WTC11 (cell line): ENCODE data around the gene MGAT3. TPM values are rescaled to one million over a fixed set of nuclear protein-coding genes. Genes with fewer than 3 reads are reported as not detected.
A peak's percentile ranks its signal among the peaks of the same experiment; 100 is the strongest.

Experiments used
- ATAC-seq: fragments of 200-7000 bp; cut with Tn5 transposase; 2 replicates; pipeline ENCODE4 v1.10.0; 2021; ENCODE audit warnings: mild to moderate bottlenecking, moderate library complexity
- CTCF ChIA-PET: fragments of 300-600 bp; sonication (Branson Sonifier 250); formaldehyde crosslinking; loops from one replicate; lab custom pipeline; 2021; ENCODE audit warnings: antibody characterized with exemption; lab: Charles Lee
- POLR2A ChIA-PET: fragments of 350-600 bp; sonication (Branson Sonifier 250); formaldehyde crosslinking; loops from one replicate; lab custom pipeline; 2021; ENCODE audit warnings: antibody characterized with exemption; lab: Charles Lee
- DNase-seq: peaks from one replicate; pipeline ENCODE4 v3.0.0; 2021; ENCODE audit warnings: low spot score
- H3K27ac Mint-ChIP-seq: 2 replicates; pipeline ENCODE4 v1.8.0; 2021; ENCODE audit warnings: mixed read lengths
- H3K27me3 Mint-ChIP-seq: 2 replicates; pipeline ENCODE4 v1.8.0; 2021; ENCODE audit warnings: low read depth, mild to moderate bottlenecking, moderate library complexity, mixed read lengths
- H3K36me3 Mint-ChIP-seq: 2 replicates; pipeline ENCODE4 v1.8.0; 2021; ENCODE audit warnings: mixed read lengths
- H3K4me1 Mint-ChIP-seq: 2 replicates; pipeline ENCODE4 v1.8.0; 2022; ENCODE audit warnings: mixed read lengths
- H3K4me3 Mint-ChIP-seq: 2 replicates; pipeline ENCODE4 v1.8.0; 2021; ENCODE audit warnings: mild to moderate bottlenecking, moderate library complexity, mixed read lengths
- H3K9me3 Mint-ChIP-seq: 2 replicates; pipeline ENCODE4 v1.8.0; 2021; ENCODE audit warnings: mixed read lengths
- ATF1 ChIP-seq: sonication (generic); formaldehyde crosslinking; IDR thresholded peaks from 2 replicates; pipeline ENCODE4 v1.8.1; 2023; ENCODE audit warnings: mild to moderate bottlenecking, moderate library complexity, missing genetic modification reagents
- CREM ChIP-seq: sonication (generic); formaldehyde crosslinking; IDR thresholded peaks from 2 replicates; pipeline ENCODE4 v1.8.1; 2022; ENCODE audit warnings: mild to moderate bottlenecking, missing genetic modification reagents, moderate library complexity
- CTCF ChIP-seq: fragments of 200-600 bp; IDR thresholded peaks from 2 replicates; pipeline ENCODE4 v1.8.0; 2022; ENCODE audit warnings: antibody characterized with exemption
- EMX1 ChIP-seq: fragments of 250-450 bp; sonication (Bioruptor Pico); IDR thresholded peaks from 2 replicates; pipeline ENCODE4 v1.8.0; 2021; ENCODE audit warnings: mild to moderate bottlenecking
- ERG ChIP-seq: fragments of 250-450 bp; sonication (Bioruptor Pico); IDR thresholded peaks from 2 replicates; pipeline ENCODE4 v1.8.0; 2021; ENCODE audit warnings: mild to moderate bottlenecking
- ETV6 ChIP-seq: sonication (generic); formaldehyde crosslinking; IDR thresholded peaks from 2 replicates; pipeline ENCODE4 v1.8.1; 2022; ENCODE audit warnings: mild to moderate bottlenecking, missing genetic modification reagents
- FOXP4 ChIP-seq: sonication (generic); formaldehyde crosslinking; IDR thresholded peaks from 2 replicates; pipeline ENCODE4 v1.8.0; 2022; ENCODE audit warnings: mild to moderate bottlenecking, missing genetic modification reagents
- HMGA2 ChIP-seq: fragments of 250-450 bp; sonication (Bioruptor Pico); IDR thresholded peaks from 2 replicates; pipeline ENCODE4 v1.4.0; 2021; ENCODE audit warnings: mild to moderate bottlenecking, moderate library complexity
- NR1H2 ChIP-seq: sonication (generic); formaldehyde crosslinking; IDR thresholded peaks from 2 replicates; pipeline ENCODE4 v1.9.0; 2021; ENCODE audit warnings: mild to moderate bottlenecking, moderate library complexity, missing genetic modification reagents
- PRRX2 ChIP-seq: fragments of 250-450 bp; sonication (Bioruptor Pico); IDR thresholded peaks from 2 replicates; pipeline ENCODE4 v1.8.0; 2021; ENCODE audit warnings: mild to moderate bottlenecking
- RORB ChIP-seq: fragments of 250-450 bp; sonication (Bioruptor Pico); IDR thresholded peaks from 2 replicates; pipeline ENCODE4 v1.9.0; 2021; ENCODE audit warnings: mild to moderate bottlenecking
- ZNF416 ChIP-seq: fragments of 250-450 bp; sonication (Bioruptor Pico); IDR thresholded peaks from 2 replicates; pipeline ENCODE4 v1.9.0; 2021; ENCODE audit warnings: mild to moderate bottlenecking, inconsistent platforms
- total RNA-seq: library from RNA; stranded (reverse); gene quantifications from 3 replicates; pipeline ENCODE4 v1.2.3, GENCODE V29; 2021
- TF ChIP-seq, protein P1 (sequence below): sonication (generic); formaldehyde crosslinking; IDR thresholded peaks from 2 replicates; pipeline ENCODE4 v1.8.1; 2022; ENCODE audit warnings: mild to moderate bottlenecking, missing genetic modification reagents, moderate library complexity, borderline replicate concordance
- TF ChIP-seq, protein P2 (sequence below): sonication (generic); formaldehyde crosslinking; IDR thresholded peaks from 2 replicates; pipeline ENCODE4 v1.8.1; 2023; ENCODE audit warnings: mild to moderate bottlenecking, missing genetic modification reagents, moderate library complexity

Gene MGAT3
- total RNA-seq, 1 experiment from 2014 or later: 11.4 TPM

DNA sequence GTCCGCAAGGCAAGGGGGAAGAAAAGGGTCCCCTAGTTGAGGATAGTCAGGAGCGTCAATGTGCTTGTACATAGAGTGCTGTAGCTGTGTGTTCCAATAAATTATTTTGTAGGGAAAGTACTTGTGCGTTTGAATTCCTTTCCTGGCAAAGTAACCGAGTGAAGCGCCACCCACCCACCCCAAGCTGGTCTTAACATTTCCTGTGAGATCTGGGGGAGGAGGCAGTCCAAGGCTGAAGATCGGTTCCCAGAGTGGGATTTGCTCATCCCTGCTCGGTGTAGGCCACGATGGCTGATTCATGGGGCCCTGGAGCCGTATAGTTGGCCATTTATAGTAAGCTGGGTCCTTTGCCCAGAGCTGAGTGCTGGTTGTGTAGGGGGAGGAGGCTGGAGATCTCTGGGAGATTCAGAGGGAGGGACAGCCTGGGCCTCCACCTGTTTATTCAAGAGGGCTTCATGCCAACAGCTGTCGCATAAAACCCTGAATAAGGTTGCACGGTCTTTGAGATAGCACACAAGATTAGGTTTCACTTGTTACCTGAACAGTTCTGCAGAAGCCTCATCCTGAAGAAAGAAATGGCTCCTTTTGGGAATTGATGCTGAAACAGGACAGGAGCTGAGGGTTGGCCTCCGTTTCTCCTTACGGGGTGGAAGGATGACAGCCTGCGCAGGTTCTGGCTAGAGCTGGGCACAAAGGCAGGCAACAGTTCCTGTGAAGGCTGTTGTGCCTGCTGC, 65.9 kb downstream of the MGAT3 start (continued):
- TF ChIP-seq CTCF (no peak), RORB (CRISPR knock-in tag) (peak; percentile 83; the same call in 1 of the 2 replicates), PRRX2 (CRISPR knock-in tag) (peak; percentile 97), EMX1 (CRISPR knock-in tag) (peak; percentile 97), ETV6 (0 out of 2 replicates have a peak, but pooled peaks have one; percentile 15), ATF1 (CRISPR knock-in tag) (no peak), NR1H2 (CRISPR knock-in tag) (no peak), ERG (CRISPR knock-in tag) (peak; percentile 93), CREM (CRISPR knock-in tag) (no peak), HMGA2 (CRISPR knock-in tag) (no peak)
- TF ChIP-seq, protein P1, sequence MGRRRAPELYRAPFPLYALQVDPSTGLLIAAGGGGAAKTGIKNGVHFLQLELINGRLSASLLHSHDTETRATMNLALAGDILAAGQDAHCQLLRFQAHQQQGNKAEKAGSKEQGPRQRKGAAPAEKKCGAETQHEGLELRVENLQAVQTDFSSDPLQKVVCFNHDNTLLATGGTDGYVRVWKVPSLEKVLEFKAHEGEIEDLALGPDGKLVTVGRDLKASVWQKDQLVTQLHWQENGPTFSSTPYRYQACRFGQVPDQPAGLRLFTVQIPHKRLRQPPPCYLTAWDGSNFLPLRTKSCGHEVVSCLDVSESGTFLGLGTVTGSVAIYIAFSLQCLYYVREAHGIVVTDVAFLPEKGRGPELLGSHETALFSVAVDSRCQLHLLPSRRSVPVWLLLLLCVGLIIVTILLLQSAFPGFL: no peak
- TF ChIP-seq, protein P2, sequence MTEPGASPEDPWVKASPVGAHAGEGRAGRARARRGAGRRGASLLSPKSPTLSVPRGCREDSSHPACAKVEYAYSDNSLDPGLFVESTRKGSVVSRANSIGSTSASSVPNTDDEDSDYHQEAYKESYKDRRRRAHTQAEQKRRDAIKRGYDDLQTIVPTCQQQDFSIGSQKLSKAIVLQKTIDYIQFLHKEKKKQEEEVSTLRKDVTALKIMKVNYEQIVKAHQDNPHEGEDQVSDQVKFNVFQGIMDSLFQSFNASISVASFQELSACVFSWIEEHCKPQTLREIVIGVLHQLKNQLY: 0 out of 2 replicates have a peak, but pooled peaks have one; percentile 36

DNA sequence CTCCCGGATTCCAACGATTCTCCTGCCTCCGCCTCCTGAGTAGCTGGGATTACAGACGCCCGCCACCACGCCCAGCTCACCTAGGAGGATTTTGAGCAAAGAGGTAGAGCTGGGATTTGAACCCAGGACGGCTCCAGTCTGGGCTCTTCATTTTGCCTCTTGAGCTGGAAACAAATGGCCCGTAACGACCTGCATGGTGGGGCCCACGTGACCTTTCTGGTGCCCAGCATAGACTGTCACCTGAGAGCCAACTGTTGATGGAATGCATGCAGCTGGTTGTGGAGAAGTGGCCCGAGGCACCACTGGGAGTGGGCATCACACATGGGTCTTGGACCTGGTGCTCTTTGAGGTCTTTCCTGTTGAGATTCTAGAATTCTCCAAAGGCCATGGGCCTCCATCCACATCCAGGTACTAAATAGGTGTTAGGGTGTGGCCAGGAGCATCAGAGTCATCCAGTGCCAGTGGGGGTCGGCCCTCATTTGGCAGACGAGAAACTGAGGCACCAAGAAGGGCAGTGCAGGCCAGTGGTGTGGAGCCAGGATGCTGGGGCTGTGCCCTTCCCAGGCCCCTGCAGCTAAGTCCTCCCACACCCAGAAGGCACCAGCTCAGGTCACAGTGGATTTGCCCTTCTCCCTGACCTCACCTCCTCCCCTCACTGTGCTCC, 67.4 kb downstream of the MGAT3 start:
- Mint-ChIP-seq H3K36me3 (peaks cover 47% of the 10 kb centered on the region), H3K27me3 (peaks cover 4% of the 10 kb centered on the region; the same call in 1 of the 2 replicates), H3K4me3 (peak overlapping the region; percentile 16), H3K27ac (peak overlapping the region; percentile 93), H3K9me3 (no peaks in the 10 kb centered on the region), H3K4me1 (peaks cover 53% of the 10 kb centered on the region)
- DNase-seq (no peak), ATAC-seq (no peak)
- POLR2A ChIA-PET: interaction anchor here (0.7 to 2.4 kb wide), 4 partner anchors 8 to 24 kb away, joined by 3 to 8 read pairs (median 4); partner anchors contain the start of genes MIEF1 and RPS19BP1
- TF ChIP-seq FOXP4 (CRISPR knock-in tag) (no peak), ZNF416 (CRISPR knock-in tag) (0 out of 2 replicates have a peak, but pooled peaks have one; percentile 53)
- CTCF ChIA-PET: interaction anchor here (1.0 to 4.7 kb wide), 10 partner anchors 10 to 215 kb away, joined by 3 to 21 read pairs (median 3); no protein-coding TSS in a partner anchor
